ENCODE results near the gene CIAPIN1. TPM values are rescaled to one million over a fixed set of nuclear protein-coding genes. Genes with fewer than 3 reads are reported as not detected.

The CIAPIN1 gene
- total RNA-seq (2014; rRNA removed; shearing (Covaris generic)) = 82.6 and 92.5 TPM in 2 replicates

DNA sequence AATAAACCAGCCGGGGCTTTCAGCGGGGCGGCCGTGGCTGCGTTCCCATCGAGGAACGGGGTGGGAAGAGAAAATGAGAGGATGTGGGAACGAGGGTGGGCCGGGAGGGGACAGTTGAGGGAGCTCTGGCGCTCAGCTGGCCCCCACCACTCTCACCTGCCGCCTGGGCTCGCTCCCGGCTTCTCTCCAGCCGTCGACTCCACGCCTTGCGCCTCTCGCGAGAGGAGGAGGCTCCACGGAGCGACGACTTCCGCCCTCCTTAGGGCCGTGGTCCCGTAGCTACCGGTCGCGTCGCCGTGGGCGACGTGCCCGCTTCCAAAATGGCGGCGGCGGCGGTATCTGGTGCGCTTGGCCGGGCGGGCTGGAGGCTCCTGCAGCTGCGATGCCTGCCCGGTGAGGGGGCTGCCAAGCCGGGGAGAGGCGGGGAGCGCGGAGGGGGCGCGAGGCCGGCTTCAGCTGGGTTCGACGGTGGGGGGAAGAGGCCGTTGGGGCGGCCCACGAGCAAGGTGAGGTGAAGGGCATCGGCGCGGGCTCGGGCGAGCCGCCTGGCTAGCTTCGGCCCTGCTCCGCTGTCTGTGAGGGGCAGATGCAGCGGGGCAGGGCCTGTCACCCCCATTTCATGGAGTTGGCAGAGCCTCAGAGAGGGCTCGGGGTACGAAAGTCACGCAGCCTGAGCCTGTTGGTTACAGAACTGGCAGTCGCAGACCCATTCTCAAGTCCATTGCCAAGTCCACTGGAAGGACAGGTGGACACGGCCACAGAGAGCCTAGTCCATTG is at the start of gene CIAPIN1, which contains the start of gene COQ9:
Gene CIAPIN1 (minus strand): TSS at position 200 of the 777 bp plus-strand sequence. CDS start 6,457 bp downstream, outside the sequence.
Gene COQ9 (plus strand): TSS at position 294 of the 777 bp plus-strand sequence. CDS start 27 bp downstream, at position 321.
- peak; percentile 95 for DNase-seq (ENCODE audit: low read depth)

GRCh38 chr16:57493767-57494166 is 46.6 kb upstream of the CIAPIN1 start:
- DNase-seq (ENCODE audit: low read depth) = no peak

GRCh38 chr16:57489229-57489628 is 42.0 kb upstream of the CIAPIN1 start:
- DNase-seq (ENCODE audit: low read depth) = no peak

DNA sequence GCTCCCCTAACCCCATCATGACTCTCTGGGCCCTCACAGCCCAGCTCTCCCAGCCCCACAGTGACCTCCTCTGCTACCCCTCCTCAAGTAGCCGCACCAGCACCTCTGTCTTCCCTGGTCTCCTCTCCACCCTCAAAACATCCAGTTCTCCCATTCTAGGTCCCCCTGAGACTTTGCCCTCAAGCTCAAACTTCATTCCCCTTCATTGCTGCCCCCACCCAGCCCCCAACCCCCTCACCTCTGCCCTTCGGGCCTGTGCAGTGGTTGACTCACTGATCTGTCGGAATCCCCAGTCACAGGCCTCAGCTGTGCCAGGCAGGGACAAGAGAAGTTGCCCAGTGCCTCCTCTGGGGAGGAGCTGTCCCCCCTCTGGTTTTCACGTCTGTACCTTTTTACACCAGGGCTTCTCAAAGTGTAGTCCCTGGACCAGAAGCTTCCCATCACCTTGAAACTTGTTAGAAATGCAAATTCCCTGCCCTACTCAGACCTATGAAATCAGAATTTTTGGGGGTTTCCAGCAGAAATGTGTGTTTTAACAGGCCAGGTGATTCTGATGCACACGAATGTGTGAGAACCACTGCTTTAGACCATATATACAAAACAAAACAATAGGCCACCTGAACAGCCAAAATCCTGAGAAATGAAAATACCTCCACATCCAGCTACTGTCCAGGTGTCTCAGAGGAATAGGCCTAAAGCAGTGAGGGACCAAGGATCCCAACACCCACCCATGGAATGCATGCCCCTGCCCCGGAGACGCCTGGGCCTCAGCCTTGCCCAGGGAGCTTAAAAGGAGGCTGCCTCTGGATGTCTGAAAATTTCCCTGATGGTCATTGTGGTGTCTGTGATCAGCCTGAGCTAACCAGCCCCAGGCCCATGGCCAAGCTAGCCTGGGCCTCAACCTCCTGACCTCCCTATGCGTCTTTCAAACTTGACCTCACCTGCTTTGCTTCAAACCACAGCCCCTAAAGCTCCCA is 40.0 kb upstream of the CIAPIN1 start:
- no peak for DNase-seq (ENCODE audit: low read depth)

GRCh38 chr16:57485916-57486857 is 39.0 kb upstream of the CIAPIN1 start, which contains the start of gene DOK4:
Gene DOK4 (minus strand): TSS chr16:57486493. CDS start chr16:57479507, 6,986 bp downstream.
- peak; percentile 79 for DNase-seq (ENCODE audit: low read depth)

DNA sequence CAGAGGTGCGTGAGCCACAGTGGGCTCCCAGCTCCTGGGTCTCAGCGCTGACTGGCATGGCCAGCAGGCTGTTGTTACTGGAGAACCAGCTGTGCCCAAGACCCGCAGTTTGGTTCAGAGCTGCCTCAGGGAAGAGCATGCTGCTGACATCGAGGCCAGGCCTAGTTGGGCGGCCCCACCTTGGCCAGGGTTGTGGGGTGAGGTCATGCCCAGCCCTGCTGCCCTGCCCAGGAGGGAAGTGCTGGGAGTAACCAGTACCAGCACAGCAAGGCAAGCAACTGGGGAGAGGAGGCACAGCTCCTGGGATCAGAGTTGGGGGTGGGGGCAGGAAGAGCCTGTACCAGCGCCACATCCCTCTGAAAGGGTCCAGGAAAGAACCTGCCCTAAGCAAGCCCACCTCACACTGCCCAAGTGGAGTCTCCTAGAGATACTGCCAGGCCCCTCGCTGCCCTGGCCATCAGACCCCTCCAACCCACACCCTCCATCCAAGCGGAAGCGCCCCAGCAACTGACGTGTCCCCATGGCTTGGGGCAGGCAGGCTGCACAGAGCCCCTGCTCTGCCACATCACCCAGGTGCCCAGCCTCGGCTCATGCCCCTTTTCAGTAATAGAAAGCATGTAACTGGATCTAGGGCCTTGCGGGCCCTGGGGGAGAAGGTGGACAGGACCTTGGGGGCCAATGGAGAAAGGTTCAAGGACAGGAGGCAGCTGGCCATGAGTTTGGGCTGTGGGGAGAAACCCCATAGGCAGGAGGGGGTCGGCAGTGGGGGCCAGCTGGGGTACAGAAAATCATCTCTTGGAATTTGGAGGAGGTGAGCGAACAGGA is 38.1 kb upstream of the CIAPIN1 start:
- no peak for DNase-seq (ENCODE audit: low read depth)

DNA sequence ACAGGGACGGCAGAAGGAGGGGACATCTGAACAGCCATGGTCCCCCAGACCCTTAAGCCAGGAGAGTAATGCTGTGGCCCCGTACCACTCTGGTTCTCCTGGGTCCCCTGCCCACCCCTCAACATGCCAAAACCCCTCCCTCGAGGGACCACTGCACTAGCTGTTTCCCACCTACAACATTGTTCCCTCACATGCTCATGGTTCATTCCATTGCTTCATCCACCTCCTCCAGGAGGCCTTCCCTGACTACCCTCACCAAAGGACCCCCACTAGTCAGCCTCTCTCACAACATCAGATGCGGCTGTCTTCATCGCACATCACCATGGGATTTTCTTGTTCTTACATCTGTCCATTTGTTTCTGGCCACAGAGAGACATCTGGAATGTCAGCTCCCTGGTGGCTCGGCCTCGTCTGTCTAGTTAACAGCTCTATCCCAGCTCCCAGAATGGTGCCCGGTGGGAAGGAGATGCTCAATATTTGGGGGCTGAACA is 37.4 kb upstream of the CIAPIN1 start:
- DNase-seq (ENCODE audit: low read depth) = no peak

DNA sequence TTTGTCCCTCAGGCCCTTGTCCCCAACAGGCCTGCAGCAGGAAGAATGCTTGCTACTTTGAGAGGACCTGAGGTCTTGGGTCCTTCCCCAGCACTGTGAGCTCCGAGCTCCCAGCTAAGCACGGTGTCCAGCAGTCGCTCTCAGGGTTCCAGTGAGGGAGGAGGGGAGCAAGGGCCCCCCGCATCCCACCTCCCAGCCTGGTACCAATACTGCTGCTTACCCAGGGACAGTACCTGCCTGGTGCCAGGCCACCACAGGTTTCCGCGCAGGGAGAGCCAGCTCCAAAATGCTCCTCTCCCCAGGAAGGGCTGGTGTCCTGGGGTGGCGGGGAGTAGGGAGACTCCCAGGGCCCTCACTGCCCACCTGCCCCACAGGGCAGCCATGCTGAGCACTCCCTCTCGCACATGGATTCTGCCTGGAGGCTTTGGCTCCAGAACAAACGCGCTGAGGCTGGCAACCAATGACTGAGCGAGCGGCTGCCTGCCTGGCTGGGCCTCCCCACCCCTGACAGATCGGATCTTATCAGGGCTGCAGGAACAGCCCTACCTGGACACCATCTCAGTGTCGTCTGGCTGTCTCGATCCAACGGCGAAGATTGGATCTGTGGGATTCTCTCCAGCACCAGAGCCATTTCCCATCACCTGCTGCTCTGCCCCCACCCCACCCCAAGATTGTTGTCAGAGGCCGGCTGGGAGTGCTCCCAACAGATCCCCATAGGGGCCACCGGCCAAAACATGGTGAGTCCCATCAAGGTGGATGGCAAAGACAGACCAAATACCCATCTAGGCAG is 36.7 kb upstream of the CIAPIN1 start:
- DNase-seq (ENCODE audit: low read depth) = no peak

GRCh38 chr16:57482845-57483545 is 35.8 kb upstream of the CIAPIN1 start:
- DNase-seq (ENCODE audit: low read depth) = no peak

GRCh38 chr16:57481421-57481820 is 34.2 kb upstream of the CIAPIN1 start:
- DNase-seq (ENCODE audit: low read depth) = no peak

- DNase-seq (ENCODE audit: low read depth) = no peak
Observed at GRCh38 chr16:57480754-57481230, 33.6 kb upstream of the CIAPIN1 start.

DNA sequence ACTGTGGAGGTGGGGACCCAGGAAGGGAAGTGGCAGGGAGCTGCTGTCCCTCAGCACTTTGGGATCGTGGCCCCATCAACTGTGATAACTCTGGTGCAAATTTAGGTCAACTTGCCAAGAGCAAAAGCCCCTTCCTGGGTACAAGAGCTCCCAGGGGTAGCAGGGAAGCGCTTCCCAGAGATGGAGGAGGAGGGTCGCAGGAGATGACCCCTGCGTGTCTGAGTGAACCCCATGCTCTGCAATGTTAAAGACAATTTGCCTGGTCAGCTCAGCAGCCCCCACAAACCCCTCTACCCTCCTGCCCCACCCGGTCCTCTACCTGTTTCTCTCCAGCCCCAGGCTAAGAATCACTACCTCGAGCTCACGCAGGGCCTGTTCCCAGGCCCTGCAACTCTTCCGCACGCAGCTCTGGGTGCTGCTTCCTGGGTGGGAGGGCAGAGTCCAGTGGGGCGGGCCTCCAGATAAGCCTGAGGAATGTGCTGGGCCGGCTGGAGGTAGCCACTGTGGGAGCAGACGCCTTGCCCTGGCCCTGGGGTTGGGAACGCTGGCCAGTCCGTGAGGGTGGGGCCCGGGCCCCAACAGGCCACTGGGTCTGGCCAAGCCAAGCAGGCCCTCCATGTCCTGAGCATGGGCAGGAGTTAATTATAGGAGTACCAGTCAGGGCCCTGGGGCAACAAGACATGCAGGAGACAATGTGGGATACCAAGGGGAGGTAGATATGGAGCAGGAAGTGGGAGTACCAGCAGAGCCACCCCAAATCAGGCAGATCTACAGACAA is 33.0 kb upstream of the CIAPIN1 start:
- DNase-seq (ENCODE audit: low read depth) = no peak

GRCh38 chr16:57479205-57479975 is 32.2 kb upstream of the CIAPIN1 start:
- DNase-seq (ENCODE audit: low read depth) = peak; percentile 56

GRCh38 chr16:57478396-57479204 is 31.4 kb upstream of the CIAPIN1 start:
- DNase-seq (ENCODE audit: low read depth) = no peak

DNA sequence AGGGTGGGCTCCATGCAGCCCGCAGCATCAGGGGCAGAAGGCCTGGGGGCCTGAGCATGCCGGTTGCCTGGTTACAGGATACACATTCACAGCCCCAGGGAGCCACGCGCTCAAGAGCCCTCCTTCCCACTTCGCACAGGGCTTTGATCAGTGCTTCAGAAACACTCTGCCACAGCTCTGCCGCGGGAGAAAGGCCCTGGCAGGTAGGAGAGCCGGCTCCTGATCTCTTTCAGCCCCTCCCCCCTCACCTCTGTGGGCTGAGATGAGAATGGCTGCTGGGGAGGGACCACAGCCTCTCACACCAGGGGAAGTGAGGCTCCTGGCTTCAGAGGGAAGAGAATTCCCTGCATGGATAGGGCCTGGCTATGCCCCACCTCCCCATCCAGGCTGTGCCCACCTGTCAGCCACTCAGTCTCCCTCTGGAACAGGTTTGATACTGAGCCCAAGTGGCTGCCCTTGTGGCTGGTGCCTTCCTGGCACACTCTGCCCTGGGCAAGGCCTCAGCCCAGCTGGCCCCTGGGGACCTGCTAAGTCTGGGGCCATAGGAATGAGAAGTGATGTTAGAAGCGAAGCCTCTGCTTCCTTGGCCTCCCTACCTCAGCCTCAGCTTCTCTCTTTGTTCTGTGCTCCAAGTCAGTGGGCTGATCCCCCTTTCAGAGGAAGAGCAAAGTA is 30.5 kb upstream of the CIAPIN1 start:
- DNase-seq (ENCODE audit: low read depth) = no peak
